ENCODE data around the gene SCUBE2.

Gene SCUBE2

DNA sequence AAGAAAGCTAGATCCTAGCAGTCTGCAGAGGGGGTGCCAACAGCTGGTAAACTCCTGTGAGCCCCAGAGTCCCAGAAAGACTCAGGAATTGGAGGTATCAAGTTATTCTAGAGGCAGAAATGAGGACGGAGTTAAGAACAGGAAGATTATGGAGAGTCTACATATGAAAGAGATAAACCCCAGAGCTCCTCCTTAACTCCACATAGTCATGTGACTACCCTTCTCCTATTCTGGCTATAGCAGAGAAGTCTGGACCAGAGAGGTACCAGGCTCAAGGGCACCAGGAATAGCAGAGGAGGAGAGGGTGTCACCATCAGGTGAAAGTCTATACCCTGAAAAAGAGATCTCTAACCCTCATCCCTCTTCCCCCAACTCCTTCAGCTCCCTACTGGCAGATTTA, 29.6 kb downstream of the SCUBE2 start:
- no peak overlapping the region for H3K4me3 ChIP-seq (ENCODE audit: low read depth, low read length)
- TF ChIP-seq, protein P1, sequence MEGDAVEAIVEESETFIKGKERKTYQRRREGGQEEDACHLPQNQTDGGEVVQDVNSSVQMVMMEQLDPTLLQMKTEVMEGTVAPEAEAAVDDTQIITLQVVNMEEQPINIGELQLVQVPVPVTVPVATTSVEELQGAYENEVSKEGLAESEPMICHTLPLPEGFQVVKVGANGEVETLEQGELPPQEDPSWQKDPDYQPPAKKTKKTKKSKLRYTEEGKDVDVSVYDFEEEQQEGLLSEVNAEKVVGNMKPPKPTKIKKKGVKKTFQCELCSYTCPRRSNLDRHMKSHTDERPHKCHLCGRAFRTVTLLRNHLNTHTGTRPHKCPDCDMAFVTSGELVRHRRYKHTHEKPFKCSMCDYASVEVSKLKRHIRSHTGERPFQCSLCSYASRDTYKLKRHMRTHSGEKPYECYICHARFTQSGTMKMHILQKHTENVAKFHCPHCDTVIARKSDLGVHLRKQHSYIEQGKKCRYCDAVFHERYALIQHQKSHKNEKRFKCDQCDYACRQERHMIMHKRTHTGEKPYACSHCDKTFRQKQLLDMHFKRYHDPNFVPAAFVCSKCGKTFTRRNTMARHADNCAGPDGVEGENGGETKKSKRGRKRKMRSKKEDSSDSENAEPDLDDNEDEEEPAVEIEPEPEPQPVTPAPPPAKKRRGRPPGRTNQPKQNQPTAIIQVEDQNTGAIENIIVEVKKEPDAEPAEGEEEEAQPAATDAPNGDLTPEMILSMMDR (IDR thresholded peaks at IDR 0.05; ENCODE audit: low read depth, low read length): no peak

DNA sequence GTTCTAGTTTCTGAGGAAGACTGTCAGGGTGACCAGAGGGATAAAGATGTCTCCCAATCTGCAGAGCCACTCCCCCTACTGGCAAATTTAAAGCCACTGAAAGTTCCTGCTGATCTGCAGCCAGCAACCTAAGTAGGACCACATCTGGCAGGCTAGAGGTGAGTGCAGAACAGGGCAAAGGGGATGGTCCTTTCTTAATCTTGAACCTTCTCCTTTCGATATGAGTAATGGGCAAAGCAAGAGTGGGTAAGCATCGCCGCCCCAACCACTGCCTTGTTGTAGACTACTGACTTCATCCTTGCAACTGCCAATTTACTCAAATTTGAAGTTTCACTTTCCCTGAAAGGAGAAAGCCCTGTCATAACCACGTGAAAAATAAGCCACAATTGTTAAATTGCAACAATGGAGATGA, 30.7 kb downstream of the SCUBE2 start:
- TF ChIP-seq, protein P1 (IDR thresholded peaks at IDR 0.05; ENCODE audit: low read depth, low read length): peak; percentile 27; the same call in 1 of the 2 replicates
- no peak overlapping the region for H3K4me3 ChIP-seq (ENCODE audit: low read depth, low read length)

DNA sequence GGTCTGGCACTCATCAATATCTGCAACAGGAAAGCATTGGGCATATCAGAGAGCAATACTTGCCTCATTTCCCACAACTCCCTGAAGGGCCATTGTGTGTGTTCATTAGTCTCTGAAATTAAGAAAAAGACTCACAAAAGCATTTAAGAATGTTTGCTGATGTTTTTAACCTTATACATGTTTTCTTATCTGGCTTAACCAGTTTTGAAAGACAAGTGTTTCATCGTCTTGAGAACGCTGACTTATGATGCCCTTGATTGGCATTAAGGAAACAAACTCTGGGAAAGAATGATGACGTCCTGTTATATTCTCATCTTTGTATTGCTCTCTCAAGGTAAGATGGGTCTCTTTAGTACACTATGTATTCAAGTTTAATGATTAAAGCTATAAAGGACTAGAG, 32.0 kb downstream of the SCUBE2 start:
- H3K4me3 ChIP-seq (ENCODE audit: low read depth, low read length): no peak overlapping the region
- TF ChIP-seq, protein P1 (IDR thresholded peaks at IDR 0.05; ENCODE audit: low read depth, low read length): no peak

DNA sequence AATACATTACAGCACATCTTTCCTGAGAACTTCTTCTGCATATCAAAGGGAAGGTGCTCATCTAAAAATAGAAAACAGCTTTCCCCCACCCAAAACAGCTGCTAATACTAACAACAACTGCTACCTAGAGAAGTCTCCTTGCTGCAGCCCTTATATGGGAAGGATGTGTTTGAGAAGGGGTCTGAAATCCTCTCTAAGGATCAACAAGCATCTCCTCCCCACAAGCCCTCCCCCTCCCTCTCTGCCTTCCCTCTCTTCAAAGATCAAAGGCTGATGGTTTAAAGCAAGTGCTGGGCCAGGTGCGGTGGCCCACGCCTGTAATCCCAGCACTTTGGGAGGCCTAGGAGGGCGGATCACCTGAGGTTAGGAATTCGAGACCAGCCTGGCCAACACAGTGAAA, 33.5 kb downstream of the SCUBE2 start:
- H3K4me3 ChIP-seq (ENCODE audit: low read depth, low read length): no peak overlapping the region
- TF ChIP-seq, protein P1 (IDR thresholded peaks at IDR 0.05; ENCODE audit: low read depth, low read length): no peak

DNA sequence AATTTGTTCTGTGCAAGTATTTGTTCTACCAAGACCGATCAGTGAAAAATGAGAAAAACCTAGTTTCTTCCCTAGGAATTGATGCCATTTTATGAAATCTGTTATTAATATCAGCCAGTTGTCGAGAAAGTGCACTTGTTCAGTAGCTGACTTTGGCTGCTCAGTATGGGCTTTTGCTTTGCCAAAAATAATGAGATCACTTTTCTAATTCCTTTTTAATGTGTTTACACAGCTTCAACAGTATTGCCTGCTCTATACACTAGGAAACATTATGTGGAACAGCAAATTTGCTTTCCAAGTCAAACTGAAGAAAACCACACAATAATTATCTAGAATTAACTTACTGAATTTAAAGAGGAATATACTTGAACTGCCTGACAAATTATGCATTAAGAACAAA, 34.4 kb downstream of the SCUBE2 start:
- TF ChIP-seq, protein P1 (IDR thresholded peaks at IDR 0.05; ENCODE audit: low read depth, low read length): no peak

DNA sequence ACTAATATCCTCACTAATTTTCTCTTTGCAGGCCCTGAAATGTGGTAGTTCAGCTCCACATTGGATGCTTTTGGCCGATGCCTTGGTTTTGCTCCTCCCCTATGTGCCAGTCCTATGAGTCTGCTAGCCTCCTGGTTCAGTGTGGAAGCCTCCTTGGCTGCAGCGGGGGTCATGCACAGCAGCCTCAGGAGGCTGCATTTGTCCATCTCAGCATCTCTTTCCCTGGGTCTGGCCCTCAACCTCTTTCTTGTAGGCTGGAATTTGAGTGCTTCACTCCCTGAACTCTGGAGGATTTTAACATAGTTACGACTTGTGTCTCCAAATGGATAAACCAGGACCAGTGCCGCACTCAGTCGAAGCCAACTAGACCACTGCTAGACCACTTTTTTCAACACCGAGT, 34.9 kb downstream of the SCUBE2 start:
- H3K4me3 ChIP-seq (ENCODE audit: low read depth, low read length): no peak overlapping the region
- TF ChIP-seq, protein P1 (IDR thresholded peaks at IDR 0.05; ENCODE audit: low read depth, low read length): no peak

More for the DNA sequence above, 34.4 kb downstream of the SCUBE2 start:
- H3K4me3 ChIP-seq (ENCODE audit: low read depth, low read length): no peak overlapping the region

DNA sequence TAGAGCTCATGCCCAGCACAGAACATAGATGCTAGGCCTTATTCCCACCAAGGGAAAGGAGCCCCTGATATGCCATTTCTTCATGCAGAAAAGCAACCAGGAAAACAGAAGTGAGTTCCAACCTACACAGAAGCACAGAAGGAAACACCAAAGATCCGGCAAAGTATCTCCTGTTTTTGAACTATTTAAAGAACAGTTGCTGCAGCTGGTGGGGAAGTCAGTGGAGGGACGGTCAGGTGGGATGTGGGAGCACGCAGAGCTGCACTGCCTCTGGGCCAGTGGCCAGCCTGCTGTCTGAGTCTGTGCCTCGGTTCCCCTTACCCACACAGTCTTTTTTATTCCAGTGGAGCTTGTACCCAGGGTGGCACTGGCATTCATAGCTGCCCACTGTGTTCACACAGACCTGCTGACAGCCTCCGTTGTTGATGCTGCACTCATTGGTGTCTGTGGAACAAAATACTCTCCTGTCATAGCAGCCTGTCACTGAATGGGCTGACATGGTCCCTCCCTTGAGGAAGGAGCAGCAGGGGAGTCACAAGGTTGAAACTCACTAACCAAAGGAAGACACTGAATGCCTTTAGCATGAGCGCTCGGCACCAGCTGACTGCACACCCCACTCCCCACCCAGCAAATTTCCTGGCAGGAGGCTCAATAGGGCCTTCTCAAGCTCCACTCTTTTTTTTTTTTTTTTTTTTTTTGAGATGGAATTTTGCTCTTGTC, 37.9 kb downstream of the SCUBE2 start:
- TF ChIP-seq, protein P1 (IDR thresholded peaks at IDR 0.05; ENCODE audit: low read depth, low read length): no peak
- no peak overlapping the region for H3K4me3 ChIP-seq (ENCODE audit: low read depth, low read length)
